GM12878 (cell line): Measurements from ENCODE around the gene HOXB2. TPM values are rescaled to one million over a fixed set of nuclear protein-coding genes. Genes with fewer than 3 reads are reported as not detected.

Experiments used
- ASH2L ChIP-seq: fragments of 300-600, 200-600 bp; sonication (generic); IDR thresholded peaks from 2 replicates; pipeline ENCODE4 v1.6.1; 2017; ENCODE audit warnings: low read depth, mild to moderate bottlenecking, borderline replicate concordance
- BMI1 ChIP-seq: fragments of 450-650 bp; IDR thresholded peaks from 2 replicates; pipeline ENCODE4 v1.6.1; 2016; ENCODE audit warnings: mild to moderate bottlenecking, moderate library complexity, borderline replicate concordance
- CBFB ChIP-seq: IDR thresholded peaks from 2 replicates; pipeline ENCODE4 v1.6.1; 2016; ENCODE audit warnings: antibody characterized with exemption, low read depth
- CHD1 ChIP-seq: IDR thresholded peaks from 2 replicates; pipeline ENCODE4 v1.6.1; 2012; ENCODE audit warnings: low read depth, low read length, improper control_type of control experiment
- EED ChIP-seq: sonication (generic); IDR thresholded peaks from 2 replicates; pipeline ENCODE4 v1.6.1; 2016; ENCODE audit warnings: antibody characterized with exemption, low read depth
- HDAC2 ChIP-seq: fragments of 200-600 bp; sonication (generic); IDR thresholded peaks from 2 replicates; pipeline ENCODE4 v1.6.1; 2017
- KAT2A ChIP-seq: conservative IDR thresholded peaks from 2 replicates; pipeline ENCODE4 v1.6.1; 2011; ENCODE audit warnings: low read depth, low read length; ENCODE audit not compliant: control insufficient read depth
- KDM1A ChIP-seq: fragments of 200-600 bp; sonication (generic); IDR thresholded peaks from 2 replicates; pipeline ENCODE4 v1.6.1; 2016; ENCODE audit warnings: borderline replicate concordance
- MLLT1 ChIP-seq: fragments of 450-650 bp; IDR thresholded peaks from 2 replicates; pipeline ENCODE4 v1.6.1; 2016; ENCODE audit warnings: mild to moderate bottlenecking
- MTA3 ChIP-seq: IDR thresholded peaks from 2 replicates; pipeline ENCODE4 v1.6.1; 2012; ENCODE audit warnings: low read length, inconsistent platforms, borderline replicate concordance
- MXI1 ChIP-seq: fragments of 150-350 bp; IDR thresholded peaks from 2 replicates; pipeline ENCODE4 v1.6.1; 2011; ENCODE audit warnings: low read depth, mild to moderate bottlenecking, inconsistent platforms, low read length, improper control_type of control experiment
- NFXL1 ChIP-seq: fragments of 450-650 bp; IDR thresholded peaks from 2 replicates; pipeline ENCODE4 v1.6.1; 2017; ENCODE audit warnings: antibody characterized with exemption, mild to moderate bottlenecking, borderline replicate concordance
- PAX5 ChIP-seq: IDR thresholded peaks from 2 replicates; pipeline ENCODE4 v1.6.1; 2011; ENCODE audit warnings: low read depth, low read length, borderline replicate concordance
- PML ChIP-seq: IDR thresholded peaks from 2 replicates; pipeline ENCODE4 v1.6.1; 2012; ENCODE audit warnings: low read length, inconsistent platforms
- RBBP5 ChIP-seq: fragments of 200-600 bp; sonication (generic); conservative IDR thresholded peaks from 2 replicates; pipeline ENCODE4 v1.6.1; 2016
- SIN3A ChIP-seq: IDR thresholded peaks from 2 replicates; pipeline ENCODE4 v1.6.1; 2012; ENCODE audit warnings: low read depth, low read length, improper control_type of control experiment
- SREBF2 ChIP-seq: IDR thresholded peaks from 2 replicates; pipeline ENCODE4 v1.6.1; 2012; ENCODE audit warnings: mild to moderate bottlenecking, low read length
- STAT3 ChIP-seq: IDR thresholded peaks from 2 replicates; pipeline ENCODE4 v1.6.1; 2011; ENCODE audit warnings: low read depth, low read length, improper control_type of control experiment
- SUZ12 ChIP-seq: fragments of 200-600 bp; sonication (generic); IDR thresholded peaks from one replicate; pipeline ENCODE4 v1.6.1; 2018; ENCODE audit warnings: antibody characterized with exemption, mild to moderate bottlenecking; ENCODE audit not compliant: unreplicated experiment
- TBL1XR1 ChIP-seq: IDR thresholded peaks from 2 replicates; pipeline ENCODE4 v1.6.1; 2012; ENCODE audit warnings: low read depth, low read length, improper control_type of control experiment
- WRNIP1 ChIP-seq: IDR thresholded peaks from 2 replicates; pipeline ENCODE4 v1.6.1; 2011; ENCODE audit warnings: low read depth, low read length, improper control_type of control experiment, borderline replicate concordance
- YBX1 ChIP-seq: fragments of 450-650 bp; IDR thresholded peaks from 2 replicates; pipeline ENCODE4 v1.6.1; 2016; ENCODE audit warnings: antibody characterized with exemption
- ZBED1 ChIP-seq: IDR thresholded peaks from 2 replicates; pipeline ENCODE4 v1.6.1; 2016; ENCODE audit warnings: borderline replicate concordance
- ZBTB33 ChIP-seq: fragments of 450-650 bp; IDR thresholded peaks from 2 replicates; pipeline ENCODE4 v1.6.1; 2017; ENCODE audit warnings: mild to moderate bottlenecking
- ZBTB40 ChIP-seq: fragments of 450-650 bp; IDR thresholded peaks from 2 replicates; pipeline ENCODE4 v1.6.1; 2016; ENCODE audit warnings: mild to moderate bottlenecking, moderate library complexity, borderline replicate concordance
- ZZZ3 ChIP-seq: IDR thresholded peaks from 2 replicates; pipeline ENCODE4 v1.6.1; 2011; ENCODE audit warnings: low read depth; ENCODE audit not compliant: control insufficient read depth, insufficient read length
- polyA plus RNA-seq, 11 experiments: library from polyadenylated mRNA; depleted of rRNA in 4 of 11; unstranded in 6 of 11; stranded (reverse) in 5 of 11; fragments of >200 nt; fragmentation: Nextera tagmentation in 4 of 11; fragmentation: Illumina TruSeq in 1 of 11; extraction: Ambion mirVana in 4 of 11; extraction: Trizol in 1 of 11; gene quantifications; 1 replicate in 1 of 11; 2 replicates in 10 of 11; pipeline versions ENCODE4 v1.2.1 to v1.2.3, GENCODE V29; 2011 to 2016; ENCODE audit warnings: inconsistent platforms in 2 of 11, missing spikeins in 2 of 11, low read depth in 1 of 11
- total RNA-seq, 4 experiments: library from RNA; depleted of rRNA in 3 of 4; stranded (reverse); fragments of >200 nt in 3 of 4; fragmentation: Illumina TruSeq in 1 of 4; extraction: Trizol in 1 of 4; gene quantifications; 2 replicates each; pipeline versions ENCODE4 v1.2.1 to v1.2.3, GENCODE V29; 2013 to 2021

HOXB2 gene
- total and polyA plus RNA-seq, 10 of the 15 experiments (the other 5 are each of a cell fraction or from before 2014, with no cell fraction given), result 0.16 to 8.8 (median 2.3) TPM

- no peak for TF ChIP-seq ZBTB40
- TF ChIP-seq WRNIP1, result no peak
- no peak for TF ChIP-seq STAT3
- no peak for TF ChIP-seq PML
- no peak for TF ChIP-seq ASH2L
- TF ChIP-seq ZBED1, result no peak
- no peak for TF ChIP-seq PAX5
- TF ChIP-seq EED, result no peak
- no peak for TF ChIP-seq CBFB
- TF ChIP-seq SIN3A, result no peak
- no peak for TF ChIP-seq BMI1
- no peak for TF ChIP-seq TBL1XR1
- TF ChIP-seq KDM1A, result no peak
- TF ChIP-seq CHD1, result no peak
- no peak for TF ChIP-seq MTA3
- TF ChIP-seq ZBTB33, result no peak
- no peak for TF ChIP-seq SUZ12
- TF ChIP-seq MXI1, result no peak
- no peak for TF ChIP-seq HDAC2
- no peak for TF ChIP-seq KAT2A
- no peak for TF ChIP-seq YBX1
- TF ChIP-seq SREBF2, result no peak
- TF ChIP-seq ZZZ3, result no peak
- TF ChIP-seq NFXL1, result no peak
- TF ChIP-seq MLLT1, result no peak
- no peak for TF ChIP-seq RBBP5
Measured at GRCh38 chr17:48561884-48562810, 17.2 kb upstream of the HOXB2 start (continued).
